AG08396 (cell line): ENCODE measurements around the gene FXYD5.
"Not testable (repeated sequence)": the region's sequence is repeated elsewhere in the genome, so short reads cannot be mapped to it uniquely, and the experiment has no call there.

Experiments used
- DNase-seq: peaks from one replicate; pipeline ENCODE4 v3.0.0; 2012; ENCODE audit warnings: low spot score, mixed read lengths

Gene FXYD5

GRCh38 chr19:35120492-35120891 lies 34.0 kb upstream of the FXYD5 start:
- peak; percentile 56 for DNase-seq

- DNase-seq = no peak
Observed at GRCh38 chr19:35120898-35121297, 33.6 kb upstream of the FXYD5 start.

GRCh38 chr19:35122687-35123551 lies 31.6 kb upstream of the FXYD5 start:
- DNase-seq = no peak

GRCh38 chr19:35123573-35123972 lies 31.0 kb upstream of the FXYD5 start:
- no peak for DNase-seq

GRCh38 chr19:35124098-35125060 lies 30.2 kb upstream of the FXYD5 start:
- peak; percentile 99 for DNase-seq

GRCh38 chr19:35125270-35125717 lies 29.2 kb upstream of the FXYD5 start:
- DNase-seq = no peak

GRCh38 chr19:35125749-35126623 lies 28.5 kb upstream of the FXYD5 start:
- DNase-seq = no peak

GRCh38 chr19:35126624-35126959 lies 27.9 kb upstream of the FXYD5 start:
- DNase-seq = no peak

GRCh38 chr19:35127871-35128270 lies 26.7 kb upstream of the FXYD5 start:
- no peak for DNase-seq

- DNase-seq = no peak
Observed at GRCh38 chr19:35128398-35129057, 26.0 kb upstream of the FXYD5 start.

- DNase-seq = not testable (repeated sequence)
Observed at GRCh38 chr19:35129724-35130274, 24.7 kb upstream of the FXYD5 start.

- DNase-seq = no peak
Observed at GRCh38 chr19:35130761-35131720, 23.5 kb upstream of the FXYD5 start.

GRCh38 chr19:35132254-35132653 lies 22.3 kb upstream of the FXYD5 start:
- no peak for DNase-seq

- DNase-seq = no peak
Observed at GRCh38 chr19:35133826-35134225, 20.7 kb upstream of the FXYD5 start.

GRCh38 chr19:35134601-35135242 lies 19.8 kb upstream of the FXYD5 start, which contains the start of gene LGI4:
TSS of gene LGI4 (minus strand) at chr19:35135059. CDS start at chr19:35134680, 379 bp downstream.
- no peak for DNase-seq

GRCh38 chr19:35135389-35135909 lies 19.1 kb upstream of the FXYD5 start:
- peak; percentile 90 for DNase-seq

GRCh38 chr19:35136231-35136630 lies 18.3 kb upstream of the FXYD5 start:
- DNase-seq = no peak

- no peak for DNase-seq
Observed at GRCh38 chr19:35136977-35137702, 17.4 kb upstream of the FXYD5 start.
